Natural killer cell (primary cell): Measurements from ENCODE around the gene SLFNL1. TPM values are rescaled to one million over a fixed set of nuclear protein-coding genes. Genes with fewer than 3 reads are reported as not detected.

Experiments used
- ATAC-seq, 3 donors: fragments of 150-1000 bp in 2 of 3; fragments of 200-7000 bp in 1 of 3; cut with Tn5 transposase; 1 replicate in 1 of 3; 2 replicates in 2 of 3; pipeline ENCODE4 v1.10.0; 2021; ENCODE audit warnings: mild to moderate bottlenecking in 2 of 3, moderate library complexity in 2 of 3
- DNase-seq, 2 donors: peaks; one replicate each; pipeline versions ENCODE4 v3.0.0 to v3.0.0-alpha.2; 2013 to 2021; ENCODE audit warnings: mixed read lengths in 1 of 2
- H3K27ac ChIP-seq: one replicate; pipeline ENCODE4 v1.5.1; 2013; ENCODE audit warnings: mild to moderate bottlenecking, low read length
- H3K27me3 ChIP-seq: one replicate; pipeline ENCODE4 v1.6.1; 2013; ENCODE audit warnings: low read length; ENCODE audit not compliant: control insufficient read depth, insufficient read depth
- H3K36me3 ChIP-seq: one replicate; pipeline ENCODE4 v1.6.1; 2013; ENCODE audit warnings: low read length; ENCODE audit not compliant: control insufficient read depth, insufficient read depth
- H3K4me1 ChIP-seq: one replicate; pipeline ENCODE4 v1.6.1; 2013; ENCODE audit warnings: low read length; ENCODE audit not compliant: control insufficient read depth, insufficient read depth
- H3K4me3 ChIP-seq: one replicate; pipeline ENCODE4 v1.5.1; 2013; ENCODE audit warnings: low read length
- H3K9me3 ChIP-seq: one replicate; pipeline ENCODE4 v1.6.1; 2013; ENCODE audit warnings: low read length; ENCODE audit not compliant: control insufficient read depth, insufficient read depth
- H3K27ac Mint-ChIP-seq, 2 donors: one replicate each; pipeline ENCODE4 v1.8.0; 2022; ENCODE audit warnings: mild to moderate bottlenecking in 2 of 2, mixed read lengths in 2 of 2, moderate library complexity in 1 of 2
- H3K27me3 Mint-ChIP-seq, 2 donors: one replicate each; pipeline ENCODE4 v1.8.0; 2022; ENCODE audit warnings: low read depth in 2 of 2, mixed read lengths in 2 of 2
- H3K36me3 Mint-ChIP-seq: one replicate; pipeline ENCODE4 v1.8.0; 2022; ENCODE audit warnings: mixed read lengths
- H3K4me1 Mint-ChIP-seq, 2 donors: one replicate each; pipeline ENCODE4 v1.8.0; 2022; ENCODE audit warnings: mixed read lengths in 2 of 2
- H3K4me3 Mint-ChIP-seq: one replicate; pipeline ENCODE4 v1.8.0; 2022; ENCODE audit warnings: mild to moderate bottlenecking, moderate library complexity, mixed read lengths
- H3K9me3 Mint-ChIP-seq, 2 donors: one replicate each; pipeline ENCODE4 v1.8.0; 2022; ENCODE audit warnings: mixed read lengths in 2 of 2
- CTCF ChIP-seq: fragments of 200-600 bp; IDR thresholded peaks from one replicate; pipeline ENCODE4 v1.8.0; 2022; ENCODE audit warnings: antibody characterized with exemption
- WGBS: methylation state at CpG from one replicate; pipeline ENCODE4 v1.1.7; 2013; ENCODE audit warnings: missing lambda C conversion rate; ENCODE audit not compliant: insufficient coverage; 5-methylcytosine and 5-hydroxymethylcytosine counted together
- intact Hi-C: fragments of 100-400 bp; cut with micrococcal nuclease; formaldehyde crosslinking; loops from one replicate; pipeline ENCODE4 v1.14.2; 2022
- total RNA-seq, 4 donors: library from RNA; stranded (reverse); fragments of 120-200 nt in 1 of 4; gene quantifications; one replicate each; pipeline versions ENCODE4 v1.2.3 to v1.2.4, GENCODE V29; 2013 to 2022

The SLFNL1 gene
- total RNA-seq, 3 donors from 2014 or later (not counting 1 experiment from before 2014, with no cell fraction given): 0.09 to 0.18 (median 0.09) TPM

- Histone ChIP-seq H3K27ac (no peak overlapping the region), H3K4me3 (no peak overlapping the region), H3K4me1 (no peaks in the 10 kb centered on the region), H3K9me3 (no peaks in the 10 kb centered on the region), H3K27me3 (no peaks in the 10 kb centered on the region), H3K36me3 (peaks cover 85% of the 10 kb centered on the region)
- no peaks in the 10 kb centered on the region for H3K9me3 Mint-ChIP-seq
- no peaks in the 10 kb centered on the region for H3K27me3 Mint-ChIP-seq
- no peak for DNase-seq
- WGBS: 98% methylated on average over 3 of the region's 3 CpGs
- TF ChIP-seq CTCF: no peak
- H3K4me1 Mint-ChIP-seq: no peaks in the 10 kb centered on the region
- H3K36me3 Mint-ChIP-seq: peaks cover 37% of the 10 kb centered on the region
- no peak overlapping the region for H3K4me3 Mint-ChIP-seq
- ATAC-seq: no peak
- intact Hi-C loops: no loop called here
- H3K27ac Mint-ChIP-seq: no peak overlapping the region
Observed at GRCh38 chr1:40988280-40988679, 33.2 kb downstream of the SLFNL1 start.

GRCh38 chr1:40987439-40988276 lies 33.9 kb downstream of the SLFNL1 start:
- peaks cover 37% of the 10 kb centered on the region for H3K36me3 Mint-ChIP-seq

GRCh38 chr1:40986956-40987355 lies 34.6 kb downstream of the SLFNL1 start:
- ATAC-seq: no peak
- no peaks in the 10 kb centered on the region for H3K27me3 ChIP-seq
- H3K4me1 Mint-ChIP-seq: peaks cover 0 to 4% of the 10 kb centered on the region in 2 donors
- intact Hi-C loops: no loop called here
- H3K36me3 Mint-ChIP-seq: peaks cover 31% of the 10 kb centered on the region
- no peaks in the 10 kb centered on the region for H3K9me3 ChIP-seq
- TF ChIP-seq CTCF: no peak
- H3K9me3 Mint-ChIP-seq: no peaks in the 10 kb centered on the region
- H3K27ac Mint-ChIP-seq: no peak overlapping the region
- no peaks in the 10 kb centered on the region for H3K4me1 ChIP-seq
- no peak overlapping the region for H3K4me3 ChIP-seq
- H3K4me3 Mint-ChIP-seq: no peak overlapping the region
- 93% methylated on average over 3 of the region's 3 CpGs for WGBS
- H3K36me3 ChIP-seq: peaks cover 76% of the 10 kb centered on the region
- no peak overlapping the region for H3K27ac ChIP-seq
- H3K27me3 Mint-ChIP-seq: no peaks in the 10 kb centered on the region
- no peak for DNase-seq

More at GRCh38 chr1:40987439-40988276, 33.9 kb downstream of the SLFNL1 start:
- no peaks in the 10 kb centered on the region for H3K4me1 ChIP-seq
- ATAC-seq (no peak), DNase-seq (no peak)
- no peak for TF ChIP-seq CTCF
- peaks cover 81% of the 10 kb centered on the region for H3K36me3 ChIP-seq
- H3K27me3 Mint-ChIP-seq: no peaks in the 10 kb centered on the region
- H3K27ac Mint-ChIP-seq: no peak overlapping the region
- no peaks in the 10 kb centered on the region for H3K9me3 Mint-ChIP-seq
- no peaks in the 10 kb centered on the region for H3K9me3 ChIP-seq
- intact Hi-C loops: no loop called here
- H3K27me3 ChIP-seq: no peaks in the 10 kb centered on the region
- H3K4me3 Mint-ChIP-seq: no peak overlapping the region
- no peak overlapping the region for H3K4me3 ChIP-seq
- H3K27ac ChIP-seq: no peak overlapping the region
- WGBS: 95% methylated on average over 8 of the region's 9 CpGs
- H3K4me1 Mint-ChIP-seq: no peaks in the 10 kb centered on the region
